IPS-NIHi7 (cell line): ENCODE results near the gene JPH4.
"Not testable (repeated sequence)": the region's sequence is repeated elsewhere in the genome, so short reads cannot be mapped to it uniquely, and the experiment has no call there.

Source experiments
- DNase-seq: peaks from one replicate; pipeline ENCODE4 v3.0.0; 2012; ENCODE audit warnings: mixed read lengths; ENCODE audit errors: extremely low spot score

Gene JPH4

GRCh38 chr14:23578560-23579310 lies at the start of gene JPH4:
Gene JPH4, minus strand, starts transcription at chr14:23578790. Its CDS starts 1,337 bp downstream, at chr14:23577453.
- peak; percentile 54 for DNase-seq

- no peak for DNase-seq
These were observed 49.4 kb upstream of the JPH4 start for GRCh38 chr14:23627961-23628360.

GRCh38 chr14:23626946-23627345 lies 48.4 kb upstream of the JPH4 start:
- DNase-seq: no peak

GRCh38 chr14:23624830-23625404 lies 46.3 kb upstream of the JPH4 start:
- no peak for DNase-seq

GRCh38 chr14:23623962-23624361 lies 45.4 kb upstream of the JPH4 start:
- DNase-seq: no peak

- DNase-seq: no peak
These were observed 44.4 kb upstream of the JPH4 start for GRCh38 chr14:23622990-23623389.

GRCh38 chr14:23621932-23622730 lies 43.5 kb upstream of the JPH4 start:
- no peak for DNase-seq

GRCh38 chr14:23621204-23621931 lies 42.8 kb upstream of the JPH4 start:
- no peak for DNase-seq

- no peak for DNase-seq
These were observed 41.6 kb upstream of the JPH4 start for GRCh38 chr14:23620177-23620702.

GRCh38 chr14:23618415-23618988 lies 39.9 kb upstream of the JPH4 start:
- DNase-seq: no peak

- DNase-seq: no peak
These were observed 38.9 kb upstream of the JPH4 start for GRCh38 chr14:23617539-23617938.

GRCh38 chr14:23615856-23616255 lies 37.3 kb upstream of the JPH4 start:
- DNase-seq: no peak

GRCh38 chr14:23614395-23614828 lies 35.8 kb upstream of the JPH4 start:
- DNase-seq: no peak

- no peak for DNase-seq
These were observed 34.9 kb upstream of the JPH4 start for GRCh38 chr14:23613242-23614070.

GRCh38 chr14:23612802-23613201 lies 34.2 kb upstream of the JPH4 start:
- no peak for DNase-seq

GRCh38 chr14:23612354-23612732 lies 33.8 kb upstream of the JPH4 start:
- DNase-seq: no peak

GRCh38 chr14:23610815-23611289 lies 32.3 kb upstream of the JPH4 start:
- no peak for DNase-seq

- DNase-seq: no peak
These were observed 31.7 kb upstream of the JPH4 start for GRCh38 chr14:23610090-23610814.

- DNase-seq: not testable (repeated sequence)
These were observed 31.0 kb upstream of the JPH4 start for GRCh38 chr14:23609411-23610089.
